D721Med (cell line): ENCODE measurements around the gene CDH26.

ENCODE experiments used
- DNase-seq: peaks from one replicate; pipeline ENCODE4 v3.0.0; 2011; ENCODE audit warnings: low spot score; ENCODE audit not compliant: insufficient read length
- FAIRE-seq: peaks from 2 replicates; lab custom pipeline; 2011; peaks lifted over from hg19 to GRCh38; lab: Jason Lieb, UNC
- CTCF ChIP-seq: IDR thresholded peaks from 2 replicates; pipeline ENCODE4 v1.5.1; 2012; ENCODE audit warnings: mild to moderate bottlenecking, control low read depth; ENCODE audit not compliant: insufficient read depth; ENCODE audit errors: missing control alignments

CDH26 gene

DNA sequence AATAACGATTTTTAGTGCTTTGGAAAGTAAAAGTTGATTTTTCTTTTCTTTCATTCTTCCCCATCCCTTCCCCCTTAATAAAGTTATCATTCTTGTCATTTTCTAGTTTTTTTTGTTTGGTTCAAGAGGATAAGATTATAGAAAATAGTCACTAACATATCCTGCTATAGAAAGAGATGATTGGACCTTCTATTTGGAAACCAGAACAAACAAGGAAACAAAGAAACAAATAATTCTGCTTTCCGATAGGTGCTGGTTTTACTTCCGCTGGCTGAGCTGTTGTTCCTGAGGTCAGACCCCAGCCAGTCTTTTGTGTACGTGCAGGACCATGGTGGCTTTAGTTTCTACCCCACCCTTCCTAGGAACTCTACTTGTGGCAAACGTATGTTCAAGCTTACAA is at the start of gene CDH26:
CDH26 (plus strand) TSS at position 301 of the 400 bp plus-strand sequence. CDS start 304 bp downstream, outside the sequence.
- FAIRE-seq: no peak
- no peak for TF ChIP-seq CTCF
- no peak for DNase-seq

GRCh38 chr20:59908855-59909254 is 49.4 kb upstream of the CDH26 start:
- DNase-seq (no peak), FAIRE-seq (no peak)
- TF ChIP-seq CTCF: no peak

DNA sequence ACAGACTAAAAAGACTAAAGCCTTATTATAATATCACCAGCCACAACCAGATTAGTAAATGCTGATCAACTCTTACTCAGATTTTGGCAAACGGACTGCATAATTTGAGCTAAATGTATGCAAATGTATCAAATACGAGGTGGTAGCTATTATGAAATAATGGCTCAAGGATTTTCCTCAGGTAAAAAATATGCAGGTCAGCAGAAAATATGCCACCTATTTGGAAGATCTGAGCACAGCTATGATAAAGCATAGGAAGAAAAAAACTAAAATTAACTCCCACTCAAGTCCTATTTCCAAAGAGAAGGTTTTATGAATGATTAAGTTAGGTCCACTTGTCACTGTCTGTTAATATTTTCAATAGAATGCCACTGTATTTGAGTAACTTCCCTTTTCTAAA is 47.2 kb upstream of the CDH26 start:
- no peak for DNase-seq
- no peak for FAIRE-seq
- no peak for TF ChIP-seq CTCF

DNA sequence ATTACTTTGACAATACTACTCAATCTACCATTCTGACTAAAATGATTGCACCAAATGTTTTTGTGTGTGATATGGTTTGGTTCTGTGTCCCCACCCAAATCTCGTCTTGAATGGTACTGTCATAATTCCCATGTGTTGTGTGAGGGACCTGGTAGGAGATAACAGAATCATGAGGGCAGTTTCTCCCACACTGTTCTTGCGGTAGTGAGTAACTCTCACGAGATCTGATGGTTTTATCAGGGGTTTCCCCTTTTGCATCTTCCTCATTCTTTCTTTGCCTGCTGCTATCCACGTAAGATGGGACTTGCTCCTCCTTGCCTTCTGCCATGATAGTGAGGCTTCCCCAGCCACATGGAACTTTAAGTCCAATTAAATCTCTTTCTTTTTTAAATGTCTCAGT is 45.6 kb upstream of the CDH26 start:
- no peak for TF ChIP-seq CTCF
- DNase-seq (no peak), FAIRE-seq (no peak)

- no peak for TF ChIP-seq CTCF
- DNase-seq: no peak
- no peak for FAIRE-seq
Measured at GRCh38 chr20:59920944-59921343, 37.3 kb upstream of the CDH26 start.

- DNase-seq: no peak
- TF ChIP-seq CTCF: no peak
- FAIRE-seq: no peak
Measured at GRCh38 chr20:59923514-59923913, 34.7 kb upstream of the CDH26 start.

GRCh38 chr20:59925359-59925758 is 32.9 kb upstream of the CDH26 start:
- TF ChIP-seq CTCF: no peak
- no peak for FAIRE-seq
- DNase-seq: no peak
